ENCODE measurements around the gene FDXR.
"Not testable (repeated sequence)": the region's sequence is repeated elsewhere in the genome, so short reads cannot be mapped to it uniquely, and the experiment has no call there.

Gene FDXR, protein sequence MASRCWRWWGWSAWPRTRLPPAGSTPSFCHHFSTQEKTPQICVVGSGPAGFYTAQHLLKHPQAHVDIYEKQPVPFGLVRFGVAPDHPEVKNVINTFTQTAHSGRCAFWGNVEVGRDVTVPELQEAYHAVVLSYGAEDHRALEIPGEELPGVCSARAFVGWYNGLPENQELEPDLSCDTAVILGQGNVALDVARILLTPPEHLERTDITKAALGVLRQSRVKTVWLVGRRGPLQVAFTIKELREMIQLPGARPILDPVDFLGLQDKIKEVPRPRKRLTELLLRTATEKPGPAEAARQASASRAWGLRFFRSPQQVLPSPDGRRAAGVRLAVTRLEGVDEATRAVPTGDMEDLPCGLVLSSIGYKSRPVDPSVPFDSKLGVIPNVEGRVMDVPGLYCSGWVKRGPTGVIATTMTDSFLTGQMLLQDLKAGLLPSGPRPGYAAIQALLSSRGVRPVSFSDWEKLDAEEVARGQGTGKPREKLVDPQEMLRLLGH

DNA sequence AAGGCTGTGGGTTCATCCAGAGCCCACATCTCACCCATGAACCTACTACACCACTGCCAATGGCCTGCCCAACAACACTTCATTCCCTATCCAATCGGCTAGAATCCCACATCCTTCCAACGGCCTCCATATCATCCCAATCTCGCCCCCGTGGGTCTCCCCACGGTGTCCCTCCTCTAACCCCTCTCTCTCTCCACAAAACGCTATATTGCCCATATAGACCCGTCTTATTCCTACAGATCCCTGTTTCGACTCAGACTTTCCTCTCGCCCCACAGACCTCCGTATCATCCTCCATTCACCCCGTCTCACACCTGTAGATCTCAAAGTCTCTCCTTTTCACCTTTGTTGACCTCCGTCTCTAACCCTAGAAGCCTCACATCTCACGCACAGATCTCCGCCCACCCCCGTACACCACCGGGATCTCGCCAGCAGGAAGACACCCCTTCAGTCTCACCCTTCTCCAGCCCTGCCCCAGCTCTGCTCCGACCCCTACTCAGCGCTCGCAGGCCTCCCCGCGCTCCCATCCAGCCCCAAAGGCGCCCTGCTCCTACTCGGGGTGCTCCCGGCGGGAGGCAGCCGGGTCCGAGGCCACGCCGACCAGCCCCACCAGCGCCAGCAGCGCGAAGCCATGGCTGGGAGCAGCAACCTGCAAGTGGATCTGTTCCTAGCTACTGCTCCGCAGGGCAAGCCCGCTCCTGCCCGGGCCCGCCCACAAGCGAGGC lies at the start of gene FDXR:
FDXR (minus strand) TSS at position 682 of the 724 bp plus-strand sequence; CDS start at position 632, 50 bp downstream.
- DNase-seq: no peak

DNA sequence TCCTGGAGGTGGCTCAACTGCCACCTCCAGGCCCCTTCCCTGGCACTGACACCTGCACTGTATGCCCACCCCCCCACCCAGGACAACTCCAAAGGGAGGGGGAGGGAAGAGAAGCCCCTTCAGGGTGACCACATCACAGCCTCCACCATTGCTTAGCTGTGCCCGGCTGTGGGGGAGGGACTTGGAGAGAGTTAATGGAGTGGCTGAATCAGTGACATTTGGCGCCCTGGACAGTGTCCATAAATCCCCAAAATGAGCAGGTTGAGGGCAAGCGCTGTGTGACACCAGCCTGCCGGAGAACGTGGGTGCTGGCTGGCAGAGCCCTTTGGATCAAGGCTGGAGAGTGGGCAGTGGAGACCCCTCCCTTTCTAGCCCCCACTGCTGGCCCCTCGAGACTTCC lies 49.4 kb upstream of the FDXR start:
- DNase-seq: peak; percentile 21

DNA sequence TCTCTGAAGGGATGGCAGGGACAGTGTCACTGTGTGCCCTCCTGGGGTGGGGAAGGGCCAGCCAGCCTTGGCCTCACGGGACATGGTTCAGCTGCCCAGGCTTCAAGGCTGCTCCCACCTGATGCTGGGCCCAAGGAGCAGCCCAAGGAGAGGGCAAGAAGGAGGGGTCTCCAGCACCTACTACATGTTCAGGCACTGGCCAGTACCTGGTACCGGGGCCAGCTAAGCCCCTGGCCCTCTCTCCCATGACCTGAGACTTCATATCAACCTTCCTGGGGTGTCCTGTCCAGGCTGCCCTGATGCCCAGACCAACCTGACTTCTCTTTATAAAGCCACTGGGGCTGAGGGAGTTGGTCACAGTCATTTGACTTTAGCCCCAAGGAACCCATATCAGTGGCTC lies 49.0 kb upstream of the FDXR start:
- no peak for DNase-seq

DNA sequence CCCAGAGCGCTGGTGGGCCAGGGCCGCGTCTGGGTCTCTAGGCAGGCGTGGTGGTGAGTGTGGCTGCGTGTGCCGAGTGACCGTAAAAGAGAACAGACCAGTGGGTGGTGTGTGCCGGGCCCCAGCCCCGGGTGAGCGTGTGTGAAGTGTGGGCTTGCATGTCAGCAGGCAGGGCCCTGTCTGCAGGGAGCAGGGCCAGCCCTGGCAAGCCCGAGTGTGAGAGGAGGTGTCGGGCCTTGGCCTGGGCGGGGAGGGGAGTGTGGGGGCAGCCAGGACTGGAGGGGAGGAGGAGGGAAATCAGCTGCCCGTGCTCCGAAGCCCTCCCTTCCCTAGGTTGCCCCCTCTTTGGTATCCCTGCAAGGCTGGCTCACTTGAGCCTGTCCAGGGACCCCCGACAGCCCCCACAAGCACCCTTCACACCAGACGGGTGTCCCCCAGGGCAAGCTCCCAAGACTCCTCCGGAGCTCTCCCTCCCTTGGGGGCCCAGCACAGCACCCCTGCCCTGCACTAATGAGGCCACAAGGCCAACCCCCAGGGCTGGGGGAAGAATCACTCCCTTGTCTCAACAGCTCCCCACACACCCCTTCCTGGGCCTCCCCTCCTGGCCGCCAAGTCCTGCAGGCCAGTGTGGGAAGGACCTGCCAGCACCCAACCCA lies 48.4 kb upstream of the FDXR start:
- DNase-seq: peak; percentile 36

DNA sequence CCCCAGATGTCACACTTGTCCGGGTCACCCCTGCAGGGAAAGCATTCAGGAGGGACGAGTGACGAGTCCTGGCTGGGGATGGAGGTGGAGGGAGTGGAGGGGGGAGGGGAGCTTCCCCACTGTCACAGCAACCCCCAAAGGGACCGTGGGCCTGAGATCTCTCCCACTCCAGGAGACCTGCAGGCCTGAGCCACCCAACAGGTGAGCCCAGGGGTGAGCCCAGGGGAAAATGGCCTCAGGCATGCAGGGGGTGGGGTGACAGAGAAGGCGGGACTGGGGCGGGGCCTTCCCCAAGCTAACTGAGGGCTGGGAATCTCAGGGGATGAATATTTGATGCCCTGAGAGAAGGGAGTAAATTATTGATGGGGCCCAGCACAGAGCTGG lies 47.8 kb upstream of the FDXR start:
- DNase-seq: peak; percentile 36

DNA sequence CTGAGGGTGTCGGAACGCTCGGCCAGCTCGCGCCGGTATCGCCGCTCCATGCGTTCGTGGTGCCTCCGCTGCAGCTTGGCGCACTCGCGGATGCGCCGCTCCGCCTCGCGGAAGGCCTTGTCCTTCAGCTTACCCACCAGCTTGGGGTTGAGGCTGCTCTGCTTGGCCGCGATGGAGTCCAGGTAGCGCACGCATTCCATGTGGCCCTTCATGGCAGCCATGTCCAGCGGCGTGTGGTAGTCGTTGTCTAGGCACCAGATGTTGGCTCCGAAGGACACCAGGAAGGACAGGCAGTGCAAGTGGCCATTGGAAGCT lies 47.5 kb upstream of the FDXR start:
- DNase-seq: no peak

DNA sequence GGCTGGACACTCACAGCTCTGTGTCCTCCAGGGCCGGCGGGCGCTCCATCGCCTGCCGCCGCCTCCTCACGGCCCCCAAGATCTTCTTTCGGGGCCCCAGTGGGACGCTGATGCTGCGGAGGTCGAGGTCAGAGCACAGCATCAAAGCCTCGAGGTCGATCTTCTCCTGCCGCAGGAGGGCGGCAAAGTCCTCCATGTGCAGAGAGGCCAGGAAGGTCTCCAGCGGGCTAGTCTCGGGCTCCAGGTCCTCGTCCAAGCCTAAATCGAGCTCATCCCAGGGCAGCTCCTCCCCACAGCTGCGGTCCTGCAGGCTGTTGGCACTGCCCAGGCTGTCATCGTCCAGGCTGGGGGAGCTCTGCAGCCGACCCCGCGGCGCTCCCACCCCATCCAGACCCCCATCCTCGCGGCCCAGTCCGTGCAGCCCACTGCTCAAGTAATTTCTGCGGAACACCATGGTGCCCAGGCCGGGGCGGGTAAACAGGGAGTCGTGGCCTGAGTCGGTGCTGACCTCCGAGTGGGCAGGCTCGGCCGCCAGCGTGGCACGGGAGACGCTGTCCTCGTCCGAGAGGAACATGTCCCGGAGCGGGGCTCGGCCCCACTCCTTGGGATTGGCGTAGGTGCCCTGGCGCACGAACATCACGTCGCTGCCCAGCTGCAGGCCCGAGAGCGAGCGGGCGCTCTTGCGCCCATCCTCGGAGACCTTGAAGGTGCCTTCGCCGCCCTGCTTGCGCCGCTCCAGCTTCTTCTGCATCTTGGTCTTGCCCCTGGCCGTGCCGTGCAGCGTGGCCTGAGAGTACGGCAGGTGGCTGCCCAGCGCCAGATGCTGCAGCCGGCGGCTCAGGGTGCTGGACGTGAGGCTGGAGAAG lies 46.9 kb upstream of the FDXR start:
- no peak for DNase-seq

DNA sequence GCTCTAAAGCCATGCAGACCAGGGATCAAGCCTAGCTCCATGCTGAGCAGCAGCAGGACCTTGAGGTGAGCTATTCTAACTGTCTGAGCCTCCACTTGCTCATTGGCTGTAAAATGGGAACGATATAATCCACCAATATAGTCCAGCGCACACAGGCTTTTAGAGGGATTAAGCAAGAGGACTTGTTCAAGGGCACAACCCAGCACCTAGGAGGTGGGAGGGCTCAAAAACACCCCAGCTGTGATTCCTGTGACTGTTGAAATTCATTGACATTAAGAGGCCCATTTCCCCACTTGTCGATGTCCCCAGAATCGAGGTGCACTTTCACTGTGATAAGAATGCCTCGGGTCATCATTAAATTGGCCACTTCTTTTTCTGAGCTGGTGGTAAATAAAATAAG lies 46.1 kb upstream of the FDXR start:
- DNase-seq: no peak

DNA sequence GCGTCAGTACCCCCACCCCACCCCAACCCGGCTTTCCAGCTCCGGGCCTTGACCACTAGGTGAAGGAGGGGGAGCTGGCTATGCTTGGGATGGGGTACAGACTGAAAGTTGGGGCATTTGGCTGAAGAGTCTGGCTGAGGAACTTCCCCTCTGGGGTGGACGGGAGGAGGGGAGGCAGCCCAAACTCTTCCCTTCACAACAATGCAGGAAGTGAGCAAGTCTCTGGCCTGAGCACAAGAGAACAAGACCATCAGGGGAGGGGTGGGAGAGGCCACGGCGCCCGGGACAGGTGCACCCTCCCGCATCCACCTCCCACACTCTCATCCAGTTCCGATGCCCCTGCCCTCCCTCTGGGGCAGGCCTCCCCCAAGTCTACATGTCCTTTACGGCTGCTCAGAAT lies 44.6 kb upstream of the FDXR start:
- DNase-seq: no peak

DNA sequence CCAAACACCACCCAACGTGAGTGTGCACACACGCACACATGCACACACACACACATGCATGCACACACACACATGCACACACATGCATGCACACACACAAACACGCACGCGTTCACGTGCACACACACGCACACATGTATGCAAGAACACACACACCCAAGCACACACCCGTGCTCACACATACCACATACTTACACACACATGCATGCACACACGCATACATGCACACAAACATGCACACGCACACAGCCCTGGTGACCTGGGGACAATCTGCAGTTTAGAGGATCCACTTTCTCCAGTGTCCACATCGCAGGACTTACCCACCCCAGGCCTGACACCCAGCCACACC lies 44.0 kb upstream of the FDXR start:
- DNase-seq: no peak

DNA sequence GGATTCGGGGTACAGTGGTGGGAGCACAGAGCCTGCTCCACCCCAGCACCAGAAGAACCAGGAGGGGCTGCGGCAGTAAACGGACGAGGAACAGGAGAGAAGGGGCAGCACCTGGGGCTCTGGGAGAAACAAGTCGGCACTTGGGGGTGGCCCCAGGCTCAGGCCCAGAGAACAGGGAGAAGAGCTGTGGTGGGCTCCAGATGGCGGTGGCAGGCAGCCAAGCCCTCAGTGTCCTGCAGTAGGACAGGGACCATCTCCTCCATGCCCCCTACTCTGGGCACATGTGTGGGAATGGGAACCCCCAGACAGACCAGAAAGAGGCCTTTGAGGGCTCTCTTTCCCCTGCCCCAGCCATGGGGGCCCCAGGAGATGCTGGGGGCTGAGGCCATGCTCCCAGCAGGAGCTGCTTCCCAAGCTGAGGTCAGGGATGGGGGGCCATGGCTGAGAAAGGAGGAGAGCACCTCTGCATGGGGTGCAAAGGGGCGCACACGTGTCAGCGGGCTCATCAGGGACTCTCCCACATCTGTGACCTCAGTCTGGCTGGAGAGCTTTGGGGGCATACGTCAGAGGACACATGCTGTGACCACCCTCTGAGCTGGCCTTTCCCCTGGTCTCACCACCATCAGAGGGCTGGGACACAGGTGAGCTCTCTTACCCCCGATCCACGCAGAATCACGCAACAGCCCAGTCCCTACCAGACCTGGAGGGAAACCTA lies 43.5 kb upstream of the FDXR start:
- no peak for DNase-seq

DNA sequence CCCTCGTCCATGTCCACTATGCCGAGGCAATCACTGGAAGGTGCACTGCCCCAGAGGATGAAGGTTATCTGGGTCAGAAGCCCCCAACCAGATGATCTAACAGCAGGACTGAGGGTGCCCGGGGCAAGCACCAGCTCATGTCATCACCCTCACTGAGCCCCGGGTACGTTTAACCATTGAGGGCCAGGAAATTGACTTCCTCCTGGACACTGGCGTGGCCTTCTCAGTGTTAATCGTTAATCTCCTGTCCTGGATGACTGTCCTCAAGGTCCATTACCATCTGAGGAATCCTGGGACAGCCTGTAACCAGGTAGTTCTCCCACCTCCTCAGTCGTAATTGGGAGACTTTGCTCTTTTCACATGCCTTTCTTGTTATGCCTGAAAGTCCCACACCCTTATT lies 38.6 kb upstream of the FDXR start:
- not testable (repeated sequence) for DNase-seq

DNA sequence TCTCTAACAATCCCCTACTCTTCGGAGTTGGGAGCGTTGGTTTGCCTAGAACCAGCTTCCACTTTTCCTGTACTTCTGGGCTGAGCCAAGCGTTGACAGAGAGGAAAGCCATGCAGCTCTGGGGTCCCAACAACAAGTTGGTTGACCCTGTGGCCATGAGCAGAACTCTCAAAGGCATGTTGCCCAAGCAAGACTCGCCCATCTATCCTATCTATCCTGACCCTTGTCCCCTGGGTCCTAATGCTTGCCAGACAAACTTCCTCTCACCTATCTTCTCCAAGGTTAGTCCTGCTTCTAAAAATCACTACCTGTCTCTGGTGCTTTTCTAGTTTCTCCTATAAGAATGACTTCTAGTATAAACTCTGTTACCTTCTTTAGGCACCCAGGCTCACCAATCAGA lies 36.3 kb upstream of the FDXR start:
- not testable (repeated sequence) for DNase-seq

DNA sequence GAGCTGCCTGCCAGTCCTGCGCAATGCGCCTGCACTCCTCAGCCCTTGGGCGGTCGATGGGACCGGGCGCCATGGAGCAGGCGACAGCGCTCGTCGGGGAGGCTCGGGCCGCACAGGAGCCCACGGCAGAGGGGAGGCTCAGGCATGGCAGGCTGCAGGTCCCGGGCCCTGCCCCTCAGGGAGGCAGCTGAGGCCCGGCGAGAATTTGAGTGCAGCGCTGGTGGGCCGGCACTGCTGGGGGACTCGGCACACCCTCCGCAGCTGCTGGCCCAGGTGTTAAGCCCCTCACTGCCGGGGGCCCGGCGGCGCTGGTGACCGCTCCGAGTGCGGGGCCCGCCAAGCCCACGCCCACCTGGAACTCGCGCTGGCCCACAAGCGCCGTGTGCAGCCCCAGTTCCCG lies 34.2 kb upstream of the FDXR start:
- no peak for DNase-seq

DNA sequence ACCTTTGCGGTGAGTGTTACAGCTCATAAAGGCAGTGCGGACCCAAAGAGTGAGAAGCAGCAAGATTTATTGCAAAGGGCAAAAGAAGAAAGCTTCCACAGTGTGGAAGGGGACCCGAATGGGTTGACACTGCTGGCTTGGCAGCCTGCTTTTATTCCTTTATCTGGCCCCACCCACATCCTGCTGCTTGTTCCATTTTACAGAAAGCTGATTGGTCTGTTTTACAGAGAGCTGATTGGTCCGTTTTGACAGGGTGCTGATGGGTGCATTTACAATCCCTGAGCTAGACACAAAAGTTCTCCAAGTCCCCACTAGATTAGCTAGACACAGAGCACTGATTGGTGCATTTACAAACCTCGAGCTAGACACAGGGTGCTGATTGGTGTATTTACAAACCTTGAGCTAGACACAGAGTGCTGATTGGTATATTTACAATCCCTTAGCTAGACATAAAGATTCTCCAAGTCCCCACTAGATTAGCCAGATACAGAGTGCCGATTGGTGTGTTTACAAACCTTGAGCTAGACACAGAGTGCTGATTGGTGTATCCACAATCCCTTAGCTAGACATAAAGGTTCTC lies 33.5 kb upstream of the FDXR start:
- peak; percentile 16 for DNase-seq

DNA sequence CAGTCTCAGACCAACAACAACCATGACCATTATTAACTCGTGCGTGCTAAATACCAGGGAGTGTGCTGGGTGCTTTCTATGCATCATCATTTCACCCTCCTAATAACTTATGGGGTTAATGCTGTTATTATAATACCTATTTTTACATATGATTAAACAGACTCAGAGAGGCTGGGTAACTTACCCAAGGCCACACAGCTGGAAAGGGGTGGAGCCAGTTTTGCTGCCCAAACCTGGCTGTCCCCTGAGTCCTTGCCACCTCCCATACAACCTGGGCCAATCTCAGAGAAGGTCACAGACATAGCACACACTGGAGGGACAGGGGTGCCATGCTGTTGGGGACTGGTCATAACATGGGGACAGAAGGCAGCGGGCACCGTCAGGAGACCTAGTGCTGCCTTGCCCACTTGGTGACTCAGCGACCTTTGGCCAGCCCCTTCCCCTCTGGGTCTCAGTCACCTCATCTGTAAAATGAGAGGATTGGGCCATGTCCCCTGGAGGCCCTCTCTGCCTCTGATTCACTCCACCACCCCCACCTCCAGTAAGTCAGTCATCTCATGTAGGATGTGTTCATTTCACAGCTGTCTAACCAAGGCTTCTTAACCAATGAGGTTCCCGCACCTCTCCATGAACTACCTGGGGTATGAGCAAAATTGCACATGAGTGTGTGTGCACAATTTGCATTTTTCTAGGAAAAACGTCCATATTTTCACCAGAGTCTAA lies 32.1 kb upstream of the FDXR start:
- DNase-seq: no peak

DNA sequence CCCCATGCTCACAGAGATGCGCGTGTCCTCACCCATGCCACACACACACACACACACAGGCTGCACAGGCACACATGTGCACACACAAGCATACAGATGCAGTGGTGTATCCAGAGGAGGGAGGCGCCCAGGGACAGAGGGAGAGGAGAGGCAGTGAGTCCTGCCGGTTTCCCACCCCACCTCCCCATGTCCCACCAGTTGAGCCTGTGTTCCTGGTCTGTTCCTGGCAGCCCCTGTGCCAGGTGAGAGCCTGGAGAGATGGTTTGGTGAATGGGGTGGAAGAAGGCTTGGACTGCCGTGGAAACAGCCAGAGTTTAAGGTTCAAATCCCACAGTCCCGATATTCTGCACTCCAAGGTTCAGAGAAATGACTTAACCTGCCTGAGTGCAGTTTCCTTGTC lies 30.9 kb upstream of the FDXR start:
- DNase-seq: no peak

DNA sequence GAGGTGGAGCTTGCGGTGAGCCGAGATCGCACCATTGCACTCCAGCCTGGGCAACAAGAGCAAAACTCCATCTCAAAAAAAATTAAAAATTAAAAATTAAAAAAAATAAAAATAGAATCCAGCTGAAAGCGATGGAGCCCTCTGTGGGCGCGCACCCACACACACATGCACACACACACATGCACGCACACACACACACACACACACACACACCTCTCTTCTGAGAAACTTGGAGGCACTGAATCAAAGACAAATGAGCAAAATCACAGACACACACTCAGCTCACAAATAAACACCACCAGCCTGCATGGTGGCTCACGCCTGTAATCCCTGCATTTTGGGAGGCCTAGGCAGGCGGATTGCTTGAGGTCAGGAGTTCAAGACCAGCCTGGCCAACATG lies 30.2 kb upstream of the FDXR start:
- DNase-seq: no peak

DNA sequence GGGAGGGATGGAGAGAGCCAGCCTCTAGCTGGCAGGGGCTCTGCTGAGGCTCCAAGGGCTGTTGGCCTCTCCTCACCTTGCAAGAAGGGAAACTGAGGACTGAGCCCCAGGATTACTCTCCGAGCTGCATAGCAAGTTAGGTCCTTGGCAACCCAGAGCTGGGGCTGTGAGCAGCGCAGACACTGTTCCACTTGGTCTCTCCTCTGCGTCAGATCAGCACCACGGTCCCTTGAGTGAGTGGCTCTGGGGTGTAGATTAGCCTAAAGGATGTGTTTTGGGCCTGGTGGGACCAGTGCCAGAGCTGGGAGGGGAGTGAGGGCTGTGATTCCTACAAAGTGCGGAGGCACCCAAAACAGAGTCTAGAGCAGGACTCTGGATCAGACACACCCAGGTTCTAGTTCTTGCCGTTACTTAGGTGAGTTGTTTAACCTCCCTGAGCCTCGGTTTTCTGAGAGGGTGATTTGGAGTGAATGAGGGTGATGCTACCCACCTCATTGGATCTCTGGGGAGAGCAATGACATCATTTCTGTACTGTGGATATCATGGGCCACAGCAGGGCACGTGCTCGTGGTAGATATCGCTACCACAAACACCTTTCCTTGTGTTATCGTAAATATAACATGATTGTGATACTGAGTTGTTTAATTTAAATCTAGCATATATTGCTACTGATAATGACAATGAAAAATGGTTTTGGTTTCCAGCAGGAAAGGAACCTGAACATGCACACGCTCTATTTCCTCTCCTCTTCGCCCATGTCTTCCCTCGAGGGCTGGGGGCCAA lies 28.8 kb upstream of the FDXR start:
- DNase-seq: no peak

DNA sequence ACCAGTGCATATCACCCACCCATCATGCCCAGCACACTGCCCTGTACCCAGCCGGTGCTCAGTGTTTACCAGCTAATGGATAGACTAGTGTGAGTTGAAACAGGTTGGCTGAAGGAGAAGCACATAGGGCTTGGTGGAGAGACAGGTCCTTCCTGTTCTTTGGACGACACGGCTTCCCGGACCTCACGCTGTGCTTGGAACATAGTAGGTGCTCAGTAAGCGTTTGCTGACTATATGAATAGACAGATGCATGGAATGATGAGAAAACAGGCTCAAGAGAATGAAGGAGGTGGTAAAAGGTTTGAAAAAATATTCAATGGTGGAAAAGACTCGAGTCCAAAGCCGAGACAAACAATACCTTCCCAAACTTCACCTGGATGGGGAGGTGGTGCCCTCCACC lies 27.4 kb upstream of the FDXR start:
- DNase-seq: no peak
